Adrenal gland (tissue), 12 donors: ENCODE measurements around the gene ASCL2. TPM values are rescaled to one million over a fixed set of nuclear protein-coding genes. Genes with fewer than 3 reads are reported as not detected.

Source experiments
- DNase-seq, 7 donors: peaks; one replicate each; pipeline ENCODE4 v3.0.0-alpha.2; 2019 to 2020
- H3K27ac ChIP-seq, 5 donors: fragments of 200-600 bp; sonication (generic) in 4 of 5; 1 replicate in 3 of 5; 2 replicates in 2 of 5; pipeline versions ENCODE4 v1.5.1 to v1.8.0; 2016 to 2020; ENCODE audit warnings: mild to moderate bottlenecking in 1 of 5
- H3K27me3 ChIP-seq: fragments of 200-600 bp; 2 replicates; pipeline ENCODE4 v1.8.0; 2021
- H3K36me3 ChIP-seq, 2 donors: fragments of 200-600 bp; replicated peaks in 1 of 2; 1 replicate in 1 of 2; 2 replicates in 1 of 2; pipeline versions ENCODE4 v1.5.1 to v1.8.0; 2018 to 2022
- H3K4me1 ChIP-seq, 2 donors: fragments of 200-600 bp; replicated peaks in 1 of 2; 1 replicate in 1 of 2; 2 replicates in 1 of 2; pipeline versions ENCODE4 v1.5.1 to v1.8.0; 2018 to 2021
- H3K4me3 ChIP-seq, 4 donors: fragments of 200-600 bp; sonication (generic) in 3 of 4; one replicate each; pipeline ENCODE4 v1.5.1; 2016 to 2018
- H3K9me3 ChIP-seq, 3 donors: fragments of 200-600 bp; sonication (generic) in 1 of 3; replicated peaks in 1 of 3; 1 replicate in 2 of 3; 2 replicates in 1 of 3; pipeline versions ENCODE4 v1.5.1 to v1.8.0; 2016 to 2021
- POLR2A ChIP-seq, 2 donors: fragments of 450-650 bp; IDR thresholded peaks; one replicate each; pipeline ENCODE4 v1.6.1; 2017; ENCODE audit warnings: antibody characterized with exemption in 2 of 2, mild to moderate bottlenecking in 2 of 2, moderate library complexity in 1 of 2
- WGBS, 4 donors: extraction: QIAGEN DNeasy Blood & Tissue Kit in 2 of 4; methylation state at CpG; one replicate each; pipeline versions ENCODE4 v1.1.5 to v1.1.7; 2013 to 2017; 5-methylcytosine and 5-hydroxymethylcytosine counted together
- intact Hi-C, 2 donors: fragments of 100-400 bp; cut with DNase I; formaldehyde crosslinking; loops; one replicate each; pipeline versions ENCODE4 v1.14.1 to v1.15.0; 2022 to 2023
- polyA plus RNA-seq, 3 donors: library from polyadenylated mRNA; stranded (reverse); fragments of 200-250 nt in 2 of 3; fragments of 350-450 nt in 1 of 3; fragmentation: Illumina TruSeq in 1 of 3; extraction: RNeasy Lipid Tissue Mini Kit (QIAGEN cat#74804) in 1 of 3; gene quantifications; one replicate each; pipeline ENCODE4 v1.2.3, GENCODE V29; 2013 to 2014
- total RNA-seq, 9 donors: library from RNA; depleted of rRNA in 4 of 9; stranded (reverse); fragments of >200 nt in 4 of 9; fragments of 120-200 nt in 1 of 9; fragmentation: NEBNext Ultra II Directional in 1 of 9; extraction: Animal tissue kit (Norgen Biotek cat#: 25700) in 1 of 9; gene quantifications; one replicate each; pipeline versions ENCODE4 v1.1.0 to v1.2.4, GENCODE V29; 2013 to 2023
- TF ChIP-seq, protein P1 (sequence below), 6 experiments: fragments of 450-650 bp in 4 of 6; fragments of 200-600 bp in 2 of 6; sonication (generic) in 1 of 6; IDR thresholded peaks; 1 replicate in 5 of 6; 2 replicates in 1 of 6; pipeline versions ENCODE4 v1.5.1 to v1.8.0; 2016 to 2021; ENCODE audit warnings: antibody characterized with exemption in 6 of 6, mild to moderate bottlenecking in 2 of 6, moderate library complexity in 1 of 6
- donor health status: healthy with polysubstance abuse.
- donor health status: Bipolar disorder and iron deficiency.
- donor health status: DM: yes; HTN: yes; CAD: no.
- donor health status: DM: no; HTN: no; CAD: no.
- donor health status: DM: no; HTN: no; CAD: no.
- donor health status: DM: yes; HTN: yes; CAD: no.

Gene ASCL2
- total and polyA plus RNA-seq, 12 donors: 0.11 to 2.2 (median 0.77) TPM; not detected in 2

DNA sequence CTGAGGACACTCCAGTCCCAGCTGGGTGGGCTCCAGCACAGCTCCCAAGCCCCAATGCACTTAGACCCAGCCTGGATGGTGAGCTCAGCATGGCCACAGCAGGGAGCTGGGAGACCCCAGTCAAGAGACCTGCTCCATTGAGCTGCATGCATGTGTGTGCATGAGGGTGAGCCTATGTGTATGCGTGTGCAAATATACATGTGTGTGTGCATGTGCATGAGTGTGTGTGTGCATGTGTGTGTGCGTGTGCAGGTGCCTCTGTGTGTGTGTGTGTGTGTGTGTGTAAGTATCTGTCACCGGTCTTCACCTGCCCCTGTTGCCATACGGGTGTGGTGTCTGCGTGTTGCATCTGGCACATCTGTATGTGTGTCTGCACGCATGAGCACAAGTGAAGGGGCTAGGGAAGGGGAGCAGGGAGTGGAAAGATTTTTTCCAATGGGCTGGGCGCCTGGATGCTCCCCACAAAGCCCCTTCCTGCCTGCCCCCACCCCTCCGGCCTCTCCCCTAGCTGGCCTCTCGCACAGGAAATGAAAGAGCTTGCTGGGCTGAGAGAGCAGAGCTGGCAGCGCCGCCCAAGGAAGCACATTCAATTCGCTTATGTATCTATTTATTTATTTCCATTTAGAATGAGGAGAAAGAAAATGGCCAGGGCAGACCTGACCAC, 35.5 kb upstream of the ASCL2 start:
- Histone ChIP-seq H3K27me3 (no peaks in the 10 kb centered on the region), H3K4me1 (peaks cover 0 to 27% of the 10 kb centered on the region in 2 donors), H3K9me3 (no peaks in the 10 kb centered on the region), H3K27ac (peak overlapping the region in 4 of 5 donors; percentile 32 to 83 (median 61)), H3K4me3 (no peak overlapping the region), H3K36me3 (no peaks in the 10 kb centered on the region)
- TF ChIP-seq POLR2A (IDR thresholded peaks at IDR 0.05): no peak
- TF ChIP-seq, protein P1, sequence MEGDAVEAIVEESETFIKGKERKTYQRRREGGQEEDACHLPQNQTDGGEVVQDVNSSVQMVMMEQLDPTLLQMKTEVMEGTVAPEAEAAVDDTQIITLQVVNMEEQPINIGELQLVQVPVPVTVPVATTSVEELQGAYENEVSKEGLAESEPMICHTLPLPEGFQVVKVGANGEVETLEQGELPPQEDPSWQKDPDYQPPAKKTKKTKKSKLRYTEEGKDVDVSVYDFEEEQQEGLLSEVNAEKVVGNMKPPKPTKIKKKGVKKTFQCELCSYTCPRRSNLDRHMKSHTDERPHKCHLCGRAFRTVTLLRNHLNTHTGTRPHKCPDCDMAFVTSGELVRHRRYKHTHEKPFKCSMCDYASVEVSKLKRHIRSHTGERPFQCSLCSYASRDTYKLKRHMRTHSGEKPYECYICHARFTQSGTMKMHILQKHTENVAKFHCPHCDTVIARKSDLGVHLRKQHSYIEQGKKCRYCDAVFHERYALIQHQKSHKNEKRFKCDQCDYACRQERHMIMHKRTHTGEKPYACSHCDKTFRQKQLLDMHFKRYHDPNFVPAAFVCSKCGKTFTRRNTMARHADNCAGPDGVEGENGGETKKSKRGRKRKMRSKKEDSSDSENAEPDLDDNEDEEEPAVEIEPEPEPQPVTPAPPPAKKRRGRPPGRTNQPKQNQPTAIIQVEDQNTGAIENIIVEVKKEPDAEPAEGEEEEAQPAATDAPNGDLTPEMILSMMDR (IDR thresholded peaks at IDR 0.05): no peak
- intact Hi-C loops: loop anchor here in 1 of 2 donors (1.0 to 10.0 kb wide), 3 partner anchors 109 to 219 kb away; no protein-coding TSS in a partner anchor
- WGBS, 4 donors: 36 to 54% (median 45%) methylated on average over 12 of the region's 12 CpGs
- DNase-seq: peak in 5 of 7 donors; percentile 18 to 56 (median 23)

DNA sequence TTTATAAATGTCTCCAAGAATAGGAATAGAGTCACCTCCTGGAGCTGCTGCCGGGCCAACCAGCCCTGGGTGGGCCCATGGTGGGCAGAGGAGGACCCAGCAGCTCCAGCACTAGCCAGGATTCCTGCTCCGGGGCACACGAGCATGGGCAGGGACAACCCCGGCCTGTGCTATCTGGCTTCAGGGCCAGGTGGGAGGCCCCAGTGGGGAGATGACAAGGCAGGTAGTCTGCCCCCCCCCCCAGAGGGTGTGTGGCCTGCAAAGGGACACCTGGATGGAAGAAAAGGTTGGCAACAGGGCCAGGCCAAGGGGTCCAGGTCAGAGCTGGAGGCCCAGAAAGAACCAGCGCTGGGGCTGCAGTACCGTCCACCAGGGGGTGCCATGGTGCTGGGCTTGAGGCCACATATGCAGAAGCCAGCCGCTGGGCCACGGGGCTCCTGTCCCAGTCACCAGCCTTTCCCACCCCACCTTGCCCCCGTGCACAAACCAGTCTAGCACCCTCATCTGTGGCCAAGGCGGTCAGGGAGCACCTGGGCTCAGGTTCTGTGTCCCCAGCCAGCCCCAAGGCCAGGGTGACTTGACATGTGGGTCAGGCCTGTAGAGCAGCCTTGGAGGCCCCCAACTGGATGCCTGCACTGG, 34.9 kb upstream of the ASCL2 start:
- DNase-seq: peak; percentile 78 to 94 (median 88)

DNA sequence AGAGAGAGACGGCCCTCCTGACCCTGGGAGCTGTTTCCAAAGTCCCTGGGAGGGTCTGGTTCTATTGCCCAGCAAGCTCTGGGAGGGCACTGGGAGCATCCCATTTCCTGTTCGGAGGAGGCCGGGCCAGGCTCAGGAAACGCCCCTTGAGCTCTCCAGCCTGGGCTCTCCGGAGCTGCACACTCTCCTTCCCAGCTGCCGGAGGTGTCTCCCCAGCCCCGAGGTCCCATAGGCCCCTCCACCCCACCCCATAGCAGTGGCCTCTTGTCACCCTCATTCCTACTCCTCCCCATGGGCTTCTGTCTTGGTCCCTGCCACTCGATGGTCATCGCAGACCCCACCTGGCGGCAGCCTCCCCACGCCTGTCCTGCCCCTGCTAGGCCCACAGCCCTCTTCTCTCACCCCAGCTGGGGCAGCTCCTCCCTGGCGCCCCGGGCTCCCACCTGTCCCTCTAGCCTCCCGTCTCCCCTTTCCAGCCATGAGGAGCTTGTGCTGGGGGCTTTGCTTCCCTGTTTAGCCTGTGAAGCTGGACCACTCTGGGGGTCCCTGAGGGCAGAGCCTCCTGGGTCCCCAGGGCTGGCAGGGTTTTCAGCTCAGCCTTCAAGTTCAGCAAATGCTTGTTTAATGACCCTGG, 34.2 kb upstream of the ASCL2 start:
- intact Hi-C loops: loop anchor here (1.0 to 10.0 kb wide), 4 partner anchors 107 to 220 kb away; no protein-coding TSS in a partner anchor
- no peaks in the 10 kb centered on the region for H3K36me3 ChIP-seq
- H3K27ac ChIP-seq: peak overlapping the region in 3 of 5 donors; percentile 19 to 83 (median 70)
- TF ChIP-seq, protein P1 (IDR thresholded peaks at IDR 0.05): no peak
- no peak for TF ChIP-seq POLR2A (IDR thresholded peaks at IDR 0.05)
- DNase-seq: peak in 5 of 7 donors; percentile 12 to 54 (median 32)
- 58 to 70% (median 60%) methylated on average over 5 to 14 of the region's 14 CpGs for WGBS, 4 donors
- H3K4me3 ChIP-seq: no peak overlapping the region
- no peaks in the 10 kb centered on the region for H3K27me3 ChIP-seq
- H3K4me1 ChIP-seq: peaks cover 0 to 27% of the 10 kb centered on the region in 2 donors
- no peaks in the 10 kb centered on the region for H3K9me3 ChIP-seq

More for the DNA sequence above, 34.9 kb upstream of the ASCL2 start:
- no peak for TF ChIP-seq POLR2A (IDR thresholded peaks at IDR 0.05)
- TF ChIP-seq, protein P1 (IDR thresholded peaks at IDR 0.05): peak; percentile 80 to 96 (median 92)
- H3K36me3 ChIP-seq: no peaks in the 10 kb centered on the region
- no peaks in the 10 kb centered on the region for H3K27me3 ChIP-seq
- H3K27ac ChIP-seq: peak overlapping the region in 3 of 5 donors; percentile 19 to 83 (median 70)
- intact Hi-C loops: loop anchor here in 1 of 2 donors (1.0 to 10.0 kb wide), 3 partner anchors 108 to 220 kb away; no protein-coding TSS in a partner anchor
- no peaks in the 10 kb centered on the region for H3K9me3 ChIP-seq
- H3K4me1 ChIP-seq: peaks cover 0 to 27% of the 10 kb centered on the region in 2 donors
- no peak overlapping the region for H3K4me3 ChIP-seq
- 23 to 40% (median 34%) methylated on average over 1 to 10 of the region's 10 CpGs; no CpG with 5 or more reads in 1 of the 4 donors for WGBS, 4 donors
